Prostate gland (tissue), 2 donors: Measurements from ENCODE around the gene SPARC.

ENCODE experiments used
- CTCF ChIP-seq, 4 experiments: fragments of 200-600 bp in 2 of 4; fragments of 450-650 bp in 2 of 4; sonication (generic) in 2 of 4; IDR thresholded peaks; 1 replicate in 3 of 4; 2 replicates in 1 of 4; pipeline ENCODE4 v1.5.1; 2016 to 2019; ENCODE audit warnings: antibody characterized with exemption in 4 of 4, mild to moderate bottlenecking in 2 of 4, moderate library complexity in 2 of 4
- POLR2A ChIP-seq: fragments of 450-650 bp; IDR thresholded peaks from one replicate; pipeline ENCODE4 v1.6.1; 2016; ENCODE audit warnings: antibody characterized with exemption, mild to moderate bottlenecking

- TF ChIP-seq CTCF (IDR thresholded peaks at IDR 0.05) = no peak
- no peak for TF ChIP-seq POLR2A
These were observed 24.6 kb downstream of the SPARC start for GRCh38 chr5:151661968-151662732.
